ENCODE measurements around the gene CCBE1. TPM values are rescaled to one million over a fixed set of nuclear protein-coding genes. Genes with fewer than 3 reads are reported as not detected.

Gene CCBE1
- total RNA-seq, 1 experiment from 2014 or later: not detected

DNA sequence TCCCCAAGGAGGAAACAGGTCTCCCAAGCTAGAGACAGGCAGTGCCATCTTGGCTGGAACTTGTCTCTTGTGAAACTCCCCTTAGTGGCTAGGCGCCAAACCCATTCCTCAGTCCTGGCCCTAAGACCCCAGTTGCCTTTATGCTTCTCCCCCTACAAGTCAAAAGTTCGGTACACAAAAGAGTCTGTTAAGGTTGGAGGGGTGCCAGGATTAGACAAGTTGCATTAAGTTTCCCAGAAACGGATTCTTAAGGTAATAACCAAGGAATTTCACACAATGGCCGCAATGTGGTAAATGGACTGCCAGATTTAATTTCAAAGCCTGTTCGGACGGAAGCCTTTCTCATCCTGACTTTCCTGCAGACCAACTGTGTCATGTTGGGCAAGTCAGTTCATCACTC, 80.7 kb downstream of the CCBE1 start:
- H3K4me1 ChIP-seq: no peaks in the 10 kb centered on the region
- no peak overlapping the region for H3K4me3 ChIP-seq
- H3K27ac ChIP-seq: no peak overlapping the region
- DNase-seq: no peak
- H3K36me3 ChIP-seq: no peaks in the 10 kb centered on the region
- no peaks in the 10 kb centered on the region for H3K9me3 ChIP-seq (replicated peaks)
- H3K27me3 ChIP-seq: no peaks in the 10 kb centered on the region

DNA sequence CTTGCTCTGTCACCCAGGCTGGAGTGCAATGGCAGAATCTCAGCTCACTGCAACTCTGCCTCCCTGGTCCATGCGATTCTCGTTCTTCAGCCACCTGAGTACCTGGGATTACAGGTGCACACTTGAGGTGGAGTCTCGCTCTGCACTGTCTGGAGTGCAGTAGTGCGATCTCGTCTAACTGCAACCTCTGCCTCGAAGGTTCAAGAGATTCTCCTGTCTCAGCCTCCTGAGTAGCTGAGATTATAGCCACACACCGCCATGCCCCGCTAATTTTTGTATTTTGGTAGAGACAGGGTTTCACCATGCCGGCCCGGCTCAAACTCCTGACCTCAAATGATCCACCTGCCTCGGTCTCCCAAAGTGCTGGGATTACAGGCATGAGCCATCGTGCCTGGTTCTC, 83.3 kb downstream of the CCBE1 start:
- Histone ChIP-seq H3K27me3 (no peaks in the 10 kb centered on the region), H3K4me1 (no peaks in the 10 kb centered on the region), H3K27ac (no peak overlapping the region), H3K4me3 (no peak overlapping the region), H3K9me3 (replicated peaks) (no peaks in the 10 kb centered on the region), H3K36me3 (no peaks in the 10 kb centered on the region)
- no peak for DNase-seq

DNA sequence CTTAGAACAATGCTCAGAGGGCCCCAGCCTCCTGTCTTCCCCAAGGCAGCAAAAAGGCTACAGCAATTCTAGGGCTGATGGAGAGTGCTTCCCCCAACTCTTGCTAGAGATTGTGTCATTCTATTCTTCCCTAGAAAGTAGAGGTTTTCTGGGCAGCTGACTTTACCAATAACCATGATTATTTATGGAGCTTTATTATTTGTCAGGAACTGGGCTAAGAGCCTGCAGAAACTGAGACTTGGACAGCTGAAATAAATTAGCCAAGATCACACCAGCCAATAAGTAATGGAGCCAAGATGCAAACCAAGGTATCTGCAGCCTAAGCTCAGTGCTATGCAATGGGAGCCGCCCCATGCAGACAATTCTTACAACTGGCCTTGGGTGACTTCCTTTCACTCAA, 84.8 kb downstream of the CCBE1 start:
- no peak for DNase-seq
- Histone ChIP-seq H3K4me1 (no peaks in the 10 kb centered on the region), H3K27me3 (no peaks in the 10 kb centered on the region), H3K9me3 (replicated peaks) (no peaks in the 10 kb centered on the region), H3K36me3 (no peaks in the 10 kb centered on the region), H3K4me3 (no peak overlapping the region), H3K27ac (no peak overlapping the region)

DNA sequence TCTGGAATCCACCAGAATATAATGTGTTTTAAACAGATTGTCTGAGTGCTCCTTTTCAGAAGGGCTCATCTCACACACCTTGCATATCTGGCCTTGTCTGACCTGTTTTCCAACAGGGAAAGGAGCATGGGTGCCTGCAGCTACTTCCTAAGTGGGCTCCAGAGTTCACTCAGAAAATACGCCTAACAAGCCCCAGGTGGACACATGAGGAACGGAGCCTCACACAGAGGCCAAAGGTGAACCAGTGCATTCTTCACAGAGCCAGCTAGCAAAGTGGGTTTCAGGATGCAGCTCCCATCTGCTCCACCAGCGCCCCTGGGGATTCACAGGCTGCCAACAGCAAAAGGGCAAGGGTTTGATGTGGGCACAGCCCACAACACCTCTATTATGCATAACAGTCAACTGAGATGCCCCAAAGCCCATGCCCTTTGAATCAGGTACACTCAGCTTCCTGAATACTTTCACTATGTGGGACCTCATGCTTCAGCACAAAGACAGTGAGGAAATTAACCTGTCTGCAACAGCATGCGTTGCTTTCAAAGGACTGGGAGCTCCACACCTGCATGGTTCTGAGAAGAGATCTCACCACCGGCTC, 86.6 kb downstream of the CCBE1 start:
- no peak for DNase-seq
- H3K4me3 ChIP-seq: no peak overlapping the region
- H3K36me3 ChIP-seq: no peaks in the 10 kb centered on the region
- no peaks in the 10 kb centered on the region for H3K9me3 ChIP-seq (replicated peaks)
- no peak overlapping the region for H3K27ac ChIP-seq
- no peaks in the 10 kb centered on the region for H3K27me3 ChIP-seq
- no peaks in the 10 kb centered on the region for H3K4me1 ChIP-seq

DNA sequence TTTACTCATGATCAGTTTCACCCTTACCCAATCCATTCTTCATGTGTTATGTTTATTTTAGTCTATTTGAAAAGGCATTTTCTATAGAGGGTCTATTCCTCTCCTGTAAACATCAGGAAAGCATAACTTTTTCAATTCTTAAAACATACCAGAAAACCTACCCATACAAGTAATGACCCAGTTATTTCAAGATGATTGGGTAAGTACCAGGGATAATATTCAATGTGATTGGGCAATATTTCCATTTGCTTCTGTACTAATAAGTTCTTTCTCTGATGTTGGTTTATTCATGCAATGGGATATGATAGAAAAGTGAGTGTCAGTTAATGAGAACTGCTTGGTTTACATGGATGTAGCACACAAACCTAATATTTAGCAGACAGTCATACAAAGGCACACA, 87.6 kb downstream of the CCBE1 start:
- Histone ChIP-seq H3K36me3 (no peaks in the 10 kb centered on the region), H3K4me3 (no peak overlapping the region), H3K27me3 (no peaks in the 10 kb centered on the region), H3K4me1 (no peaks in the 10 kb centered on the region), H3K9me3 (replicated peaks) (no peaks in the 10 kb centered on the region), H3K27ac (no peak overlapping the region)
- DNase-seq: no peak

DNA sequence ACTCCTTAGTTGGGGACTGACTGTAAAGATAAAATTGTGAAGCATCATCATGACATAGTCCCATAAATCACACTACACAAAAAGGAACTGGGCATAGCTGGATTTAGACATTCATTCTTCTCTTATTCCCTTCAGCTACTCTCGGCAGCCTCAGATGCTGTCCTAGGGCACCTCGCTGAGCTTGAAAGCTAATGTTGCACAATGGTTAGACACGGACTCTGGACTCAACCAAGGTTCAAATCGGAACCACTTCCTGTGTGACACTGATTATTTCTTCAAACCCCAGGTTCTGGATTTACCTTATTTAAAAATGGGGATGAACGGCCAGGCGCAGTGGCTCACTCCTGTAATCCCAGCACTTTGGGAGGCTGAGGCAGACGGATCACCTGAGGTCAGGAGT, 89.8 kb downstream of the CCBE1 start:
- Histone ChIP-seq H3K27ac (no peak overlapping the region), H3K4me3 (no peak overlapping the region), H3K9me3 (replicated peaks) (no peaks in the 10 kb centered on the region), H3K4me1 (no peaks in the 10 kb centered on the region), H3K36me3 (no peaks in the 10 kb centered on the region), H3K27me3 (no peaks in the 10 kb centered on the region)
- DNase-seq: no peak

DNA sequence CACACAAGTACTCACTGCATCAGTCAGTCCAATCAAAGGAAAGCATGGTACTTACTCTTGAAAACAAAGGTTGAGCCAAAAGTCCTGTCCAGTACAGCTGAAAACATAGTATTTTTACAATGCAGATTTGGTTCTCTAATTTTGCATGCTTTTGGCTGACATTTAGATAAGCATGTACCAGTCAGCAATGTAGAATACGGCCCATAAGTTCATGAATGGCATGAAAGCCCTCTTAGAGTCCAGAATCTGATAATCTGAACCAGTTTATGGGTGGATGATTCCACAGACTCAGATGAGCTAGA, 90.2 kb downstream of the CCBE1 start:
- Histone ChIP-seq H3K27ac (no peak overlapping the region), H3K9me3 (replicated peaks) (no peaks in the 10 kb centered on the region), H3K4me3 (no peak overlapping the region), H3K4me1 (no peaks in the 10 kb centered on the region), H3K27me3 (no peaks in the 10 kb centered on the region), H3K36me3 (no peaks in the 10 kb centered on the region)
- no peak for DNase-seq

DNA sequence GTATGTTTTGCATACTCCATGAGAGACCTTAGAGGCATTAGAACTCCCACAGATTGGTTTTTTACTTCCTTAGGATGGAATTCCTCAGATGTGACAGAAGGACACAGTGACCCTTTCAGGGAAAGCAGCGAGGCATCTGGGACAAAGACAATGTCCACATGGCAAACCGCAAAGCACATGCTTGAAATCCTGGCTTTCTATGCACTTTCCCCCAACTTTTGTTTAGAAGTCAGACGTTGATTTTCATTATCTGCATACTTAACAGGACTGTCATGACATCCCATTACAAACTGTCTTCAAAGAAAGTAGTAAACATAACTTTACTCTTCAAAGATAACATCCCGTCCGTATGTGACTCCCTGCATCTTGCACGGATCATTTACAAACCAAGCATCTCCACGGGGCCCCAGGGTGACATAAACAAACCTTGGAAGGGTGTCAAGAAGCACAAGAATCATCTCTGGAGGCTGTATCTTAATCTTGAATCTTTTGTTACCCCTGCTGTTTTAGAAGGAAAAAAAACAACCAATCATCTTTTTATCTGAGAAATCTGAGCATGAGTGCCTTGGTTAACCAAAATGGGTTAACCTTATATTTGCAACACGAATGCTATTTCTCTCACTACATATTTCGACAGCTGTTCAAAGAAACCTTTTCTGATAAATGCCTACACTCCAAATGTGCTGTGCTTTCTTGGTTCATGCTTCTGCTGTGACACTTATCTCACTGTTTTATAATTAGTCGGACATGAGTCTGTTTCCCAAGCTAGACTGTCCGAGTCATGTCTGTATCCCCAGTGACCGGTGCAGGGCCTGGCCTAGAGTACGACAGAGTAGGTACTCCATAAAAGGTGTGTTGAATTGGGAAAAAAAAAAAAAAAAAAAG, 90.8 kb downstream of the CCBE1 start:
- no peaks in the 10 kb centered on the region for H3K9me3 ChIP-seq (replicated peaks)
- H3K4me3 ChIP-seq: no peak overlapping the region
- no peaks in the 10 kb centered on the region for H3K4me1 ChIP-seq
- no peaks in the 10 kb centered on the region for H3K36me3 ChIP-seq
- H3K27ac ChIP-seq: no peak overlapping the region
- DNase-seq: no peak
- H3K27me3 ChIP-seq: no peaks in the 10 kb centered on the region

DNA sequence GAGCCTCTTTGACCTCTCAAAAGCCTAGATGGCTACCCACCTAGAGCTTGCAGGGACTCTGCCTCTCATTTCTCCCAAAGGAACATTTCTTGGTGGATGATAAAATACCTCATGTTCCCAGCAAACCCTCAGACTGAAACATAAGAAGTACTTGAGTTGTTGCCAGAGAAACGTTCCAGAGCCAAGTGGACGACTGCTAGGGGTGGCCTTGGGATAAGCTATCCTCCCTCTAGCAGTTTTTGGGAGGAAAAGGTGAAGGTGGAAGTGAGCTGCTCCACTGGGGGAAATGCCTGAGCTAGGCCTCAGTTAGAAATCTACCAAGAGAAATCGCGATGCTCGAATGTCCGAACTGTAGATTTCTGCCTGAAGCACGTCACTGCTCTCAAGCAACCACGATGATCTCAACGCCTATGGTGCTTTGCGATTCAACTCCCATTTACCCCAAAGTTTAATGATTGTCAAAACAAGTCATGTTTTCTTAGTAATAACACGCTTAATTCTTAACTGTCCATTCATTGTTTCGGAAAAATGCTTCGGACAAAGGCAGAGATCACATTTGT, 91.5 kb downstream of the CCBE1 start:
- Histone ChIP-seq H3K9me3 (replicated peaks) (no peaks in the 10 kb centered on the region), H3K4me3 (no peak overlapping the region), H3K27me3 (no peaks in the 10 kb centered on the region), H3K4me1 (no peaks in the 10 kb centered on the region), H3K36me3 (no peaks in the 10 kb centered on the region), H3K27ac (no peak overlapping the region)
- no peak for DNase-seq

DNA sequence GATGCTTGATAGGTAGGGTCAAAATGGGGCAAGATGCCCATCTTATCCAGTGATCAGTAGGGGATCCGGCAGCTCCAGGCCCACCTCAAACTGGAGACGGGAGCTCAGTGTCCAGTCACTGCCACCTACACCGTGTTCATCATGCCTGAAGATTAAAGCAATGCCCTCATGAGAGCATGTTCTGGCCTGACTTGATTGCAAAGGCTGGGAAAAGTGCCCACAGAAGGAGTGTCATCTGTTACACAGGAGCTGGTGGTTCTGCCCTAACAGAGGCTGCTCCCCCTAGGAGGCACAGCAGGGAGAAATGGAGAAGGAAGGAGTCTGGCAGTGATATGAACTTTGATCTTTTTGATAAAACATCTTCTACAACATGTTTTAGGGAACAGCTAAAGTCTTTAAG, 92.3 kb downstream of the CCBE1 start:
- no peak for DNase-seq
- no peaks in the 10 kb centered on the region for H3K9me3 ChIP-seq (replicated peaks)
- no peak overlapping the region for H3K4me3 ChIP-seq
- H3K27ac ChIP-seq: no peak overlapping the region
- no peaks in the 10 kb centered on the region for H3K4me1 ChIP-seq
- H3K36me3 ChIP-seq: no peaks in the 10 kb centered on the region
- H3K27me3 ChIP-seq: no peaks in the 10 kb centered on the region

DNA sequence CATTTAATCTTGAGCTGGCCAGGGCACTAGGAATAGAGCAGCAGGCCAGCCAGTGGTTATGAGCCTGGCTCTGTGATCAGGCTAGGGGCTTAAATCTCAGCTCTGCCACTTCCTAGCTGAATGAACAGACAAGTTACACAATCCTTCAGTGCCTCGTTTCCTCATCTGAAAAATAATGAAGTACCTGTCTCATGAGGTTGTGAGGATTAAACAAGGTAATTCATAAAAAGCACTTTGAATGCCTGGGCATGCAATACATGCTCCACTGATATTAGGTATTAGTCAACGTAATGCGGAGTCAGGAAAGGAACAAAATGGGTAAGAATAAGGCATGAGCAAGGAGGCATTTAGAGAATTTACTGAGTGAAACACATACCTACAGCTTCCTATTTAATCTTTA, 100.2 kb downstream of the CCBE1 start:
- Histone ChIP-seq H3K4me3 (no peak overlapping the region), H3K9me3 (replicated peaks) (no peaks in the 10 kb centered on the region), H3K27ac (no peak overlapping the region), H3K27me3 (no peaks in the 10 kb centered on the region), H3K4me1 (no peaks in the 10 kb centered on the region), H3K36me3 (no peaks in the 10 kb centered on the region)
- DNase-seq: no peak

DNA sequence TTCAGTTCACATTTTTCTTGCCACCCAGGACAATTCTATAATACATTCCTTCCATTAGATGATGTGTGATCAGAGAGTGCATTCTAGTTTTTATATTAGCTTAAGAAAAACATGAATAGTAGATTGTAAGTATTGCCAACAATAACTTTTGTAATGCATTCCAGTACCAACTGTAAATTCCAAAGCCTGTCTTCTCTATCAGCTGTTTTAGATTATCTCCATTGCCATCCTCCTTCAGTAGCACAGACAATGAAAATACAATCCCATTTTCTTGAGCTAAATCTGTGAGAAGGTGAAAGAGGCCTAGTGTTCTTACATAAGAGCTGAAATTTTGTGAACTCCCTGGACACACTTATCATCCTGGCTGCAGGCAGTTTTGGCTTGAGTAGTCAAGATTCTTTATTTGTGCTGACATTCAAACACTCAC, 103.9 kb downstream of the CCBE1 start:
- DNase-seq: no peak
- no peak overlapping the region for H3K27ac ChIP-seq
- no peaks in the 10 kb centered on the region for H3K4me1 ChIP-seq
- H3K27me3 ChIP-seq: no peaks in the 10 kb centered on the region
- no peaks in the 10 kb centered on the region for H3K9me3 ChIP-seq (replicated peaks)
- no peaks in the 10 kb centered on the region for H3K36me3 ChIP-seq
- no peak overlapping the region for H3K4me3 ChIP-seq

DNA sequence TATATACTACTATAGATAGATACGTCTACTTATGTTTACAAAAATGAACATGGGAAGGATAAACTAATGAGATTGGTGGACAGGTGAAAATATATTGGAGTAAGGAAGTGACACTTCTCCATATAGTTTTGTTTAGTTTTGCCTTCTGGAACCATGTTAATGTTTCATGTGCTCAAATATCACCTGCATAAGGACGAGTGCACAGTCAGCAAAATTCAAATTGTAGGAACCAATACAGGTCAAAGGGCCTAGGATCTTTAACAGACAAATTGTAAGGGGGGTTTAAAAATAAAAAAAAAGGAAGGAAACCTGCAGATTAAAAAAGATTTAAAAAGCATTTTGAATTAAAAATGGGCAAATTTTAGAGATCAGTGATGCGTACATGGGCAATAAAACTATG, 104.6 kb downstream of the CCBE1 start:
- no peaks in the 10 kb centered on the region for H3K9me3 ChIP-seq (replicated peaks)
- H3K27ac ChIP-seq: no peak overlapping the region
- no peaks in the 10 kb centered on the region for H3K27me3 ChIP-seq

DNA sequence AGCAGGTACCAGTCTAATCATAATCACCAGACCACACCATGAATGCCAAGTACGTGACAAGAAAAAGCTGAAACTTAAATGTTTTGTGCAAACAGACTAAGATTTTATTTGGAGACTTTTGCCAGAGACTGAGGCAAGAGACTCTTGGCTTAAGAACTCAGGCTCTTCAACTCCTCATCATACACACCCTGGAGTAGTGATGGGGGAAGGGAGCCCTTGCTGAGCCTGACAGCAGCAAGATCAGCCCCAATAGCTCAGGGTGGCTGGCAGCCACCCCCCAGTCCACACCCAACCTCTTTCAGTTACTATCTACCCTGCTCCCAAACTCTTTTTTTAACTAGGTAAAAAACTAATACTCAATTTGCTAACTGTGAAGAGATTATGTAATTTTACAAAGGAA, 114.8 kb downstream of the CCBE1 start:
- no peak overlapping the region for H3K4me3 ChIP-seq
- no peaks in the 10 kb centered on the region for H3K27me3 ChIP-seq
- H3K4me1 ChIP-seq: no peaks in the 10 kb centered on the region
- no peak overlapping the region for H3K27ac ChIP-seq
- DNase-seq: no peak
- H3K9me3 ChIP-seq (replicated peaks): no peaks in the 10 kb centered on the region
- H3K36me3 ChIP-seq: no peaks in the 10 kb centered on the region

More for the DNA sequence above, 104.6 kb downstream of the CCBE1 start:
- Histone ChIP-seq H3K36me3 (no peaks in the 10 kb centered on the region), H3K4me1 (no peaks in the 10 kb centered on the region), H3K4me3 (no peak overlapping the region)
- no peak for DNase-seq

DNA sequence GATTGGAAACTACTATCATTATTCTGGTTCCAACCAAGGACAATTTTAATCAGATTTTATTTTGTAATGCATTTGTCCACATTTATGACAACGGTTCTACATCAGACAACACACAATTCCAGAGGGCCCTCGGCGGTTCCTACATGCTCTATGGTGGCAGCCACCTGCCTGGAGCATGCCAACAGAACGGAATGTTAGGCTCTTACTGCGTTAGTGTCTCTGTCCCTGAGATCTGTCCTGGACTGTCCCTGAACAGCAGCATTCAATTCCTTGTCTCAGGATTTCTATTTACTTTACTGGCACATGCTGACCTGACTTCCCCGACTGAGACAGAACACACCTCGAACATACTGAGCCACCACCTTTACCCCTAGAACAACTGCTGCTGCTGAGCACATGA, 117.7 kb downstream of the CCBE1 start:
- Histone ChIP-seq H3K4me3 (no peak overlapping the region), H3K9me3 (replicated peaks) (no peaks in the 10 kb centered on the region), H3K36me3 (no peaks in the 10 kb centered on the region), H3K4me1 (no peaks in the 10 kb centered on the region), H3K27ac (no peak overlapping the region), H3K27me3 (no peaks in the 10 kb centered on the region)
- no peak for DNase-seq

DNA sequence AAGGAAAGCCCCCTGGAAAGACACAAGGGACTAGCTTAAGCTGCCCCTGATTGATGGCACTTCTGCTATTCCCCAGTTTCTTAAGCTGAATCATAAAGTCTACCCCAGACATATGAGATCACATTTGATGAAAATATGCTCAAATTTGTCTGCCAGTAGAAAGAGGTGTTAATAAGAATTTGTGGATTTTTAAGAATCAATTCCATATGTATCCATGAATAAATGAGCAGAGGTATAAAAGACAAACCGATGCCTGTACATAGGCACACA, 119.9 kb downstream of the CCBE1 start:
- H3K9me3 ChIP-seq (replicated peaks): no peaks in the 10 kb centered on the region

More for the DNA sequence above, 119.9 kb downstream of the CCBE1 start:
- no peaks in the 10 kb centered on the region for H3K4me1 ChIP-seq
- no peak for DNase-seq
- no peaks in the 10 kb centered on the region for H3K36me3 ChIP-seq
- no peak overlapping the region for H3K27ac ChIP-seq
- no peaks in the 10 kb centered on the region for H3K27me3 ChIP-seq
- H3K4me3 ChIP-seq: no peak overlapping the region
